ENCODE data around the gene MARF1. TPM values are rescaled to one million over a fixed set of nuclear protein-coding genes. Genes with fewer than 3 reads are reported as not detected.

Gene MARF1
- total and polyA plus RNA-seq, 2 of the 8 experiments (the other 6 are each of a cell fraction or from before 2014, with no cell fraction given): 5.6 to 31.4 TPM

- no peak for TF ChIP-seq CHD7 (IDR thresholded peaks at IDR 0.05; ENCODE audit: insufficient replicate concordance, low read length)
Observed at GRCh38 chr16:15585956-15586355, 57.0 kb downstream of the MARF1 start (continued).

Data from H1 (cell line).